ENCODE data around the gene PTPRN2. TPM values are rescaled to one million over a fixed set of nuclear protein-coding genes. Genes with fewer than 3 reads are reported as not detected.

PTPRN2 gene
- total RNA-seq, 1 donor = 0.09 TPM

- no peak overlapping the region for H3K4me3 ChIP-seq (ENCODE audit: low read depth, low read length)
- TF ChIP-seq CTCF (IDR thresholded peaks at IDR 0.05; ENCODE audit: insufficient read depth, low read length) = no peak
- no peak for DNase-seq (ENCODE audit: low read depth)
Observed at GRCh38 chr7:158557441-158557755, 30.2 kb downstream of the PTPRN2 start.

- no peak for DNase-seq (ENCODE audit: low read depth)
- no peak overlapping the region for H3K4me3 ChIP-seq (ENCODE audit: low read depth, low read length)
- TF ChIP-seq CTCF (IDR thresholded peaks at IDR 0.05; ENCODE audit: insufficient read depth, low read length) = no peak
Observed at GRCh38 chr7:158556721-158557440, 30.7 kb downstream of the PTPRN2 start.

DNA sequence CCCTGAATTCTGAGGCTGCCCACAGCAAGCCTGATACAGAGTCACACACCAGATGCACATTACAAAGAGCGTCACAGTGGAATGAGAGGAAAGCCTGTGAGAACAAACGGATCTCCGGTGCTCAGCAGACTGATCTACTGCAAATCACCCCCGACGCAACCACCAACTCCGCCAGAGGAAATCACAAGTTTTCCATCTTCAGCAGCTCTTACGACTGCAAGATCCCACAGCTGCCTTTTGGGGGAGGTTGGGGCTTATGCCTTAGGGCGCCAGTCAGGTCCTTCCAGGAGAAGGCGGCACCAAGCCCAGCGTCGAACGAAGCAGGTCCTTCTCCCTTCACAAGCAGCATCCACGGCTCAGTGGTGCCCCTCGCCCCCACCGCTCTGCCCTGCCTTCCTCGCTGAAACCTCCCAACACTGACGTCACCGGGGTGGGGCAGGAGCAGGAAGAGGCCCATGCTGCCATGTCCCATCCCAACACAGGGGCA is 32.5 kb downstream of the PTPRN2 start:
- TF ChIP-seq CTCF (IDR thresholded peaks at IDR 0.05; ENCODE audit: insufficient read depth, low read length) = no peak
- H3K4me3 ChIP-seq (ENCODE audit: low read depth, low read length) = no peak overlapping the region
- no peak for DNase-seq (ENCODE audit: low read depth)

DNA sequence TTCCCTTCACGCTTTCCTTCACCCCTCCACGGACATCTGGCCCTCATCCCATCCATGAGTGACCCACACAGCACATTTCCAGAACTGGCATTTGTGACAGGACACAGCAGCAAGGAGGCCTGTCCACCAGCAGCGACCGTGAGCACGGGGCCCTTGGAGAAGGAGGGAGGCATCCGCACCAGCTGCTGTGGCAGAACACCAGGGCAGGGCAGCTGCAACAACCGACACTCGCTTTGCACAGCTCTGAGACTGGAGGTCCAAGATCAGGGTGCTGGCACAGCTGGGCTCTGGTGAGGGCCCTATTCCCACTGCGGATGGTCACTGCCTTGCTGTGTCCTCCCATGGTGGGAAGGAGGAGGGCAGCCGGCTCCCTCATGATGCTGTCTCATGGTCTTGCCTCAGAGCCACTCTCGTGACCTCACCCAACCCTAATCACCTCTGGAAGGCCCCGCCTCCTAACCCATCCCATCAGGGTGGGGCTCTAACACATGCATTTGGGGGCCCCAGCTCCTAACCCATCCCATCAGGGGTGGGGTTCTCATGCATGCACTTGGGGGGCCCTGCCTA is 36.7 kb downstream of the PTPRN2 start:
- no peak for TF ChIP-seq CTCF (IDR thresholded peaks at IDR 0.05; ENCODE audit: insufficient read depth, low read length)
- H3K4me3 ChIP-seq (ENCODE audit: low read depth, low read length) = no peak overlapping the region
- DNase-seq (ENCODE audit: low read depth) = no peak

- no peak for TF ChIP-seq CTCF (IDR thresholded peaks at IDR 0.05; ENCODE audit: insufficient read depth, low read length)
- DNase-seq (ENCODE audit: low read depth) = no peak
- H3K4me3 ChIP-seq (ENCODE audit: low read depth, low read length) = no peak overlapping the region
Observed at GRCh38 chr7:158550394-158550700, 37.3 kb downstream of the PTPRN2 start.

DNA sequence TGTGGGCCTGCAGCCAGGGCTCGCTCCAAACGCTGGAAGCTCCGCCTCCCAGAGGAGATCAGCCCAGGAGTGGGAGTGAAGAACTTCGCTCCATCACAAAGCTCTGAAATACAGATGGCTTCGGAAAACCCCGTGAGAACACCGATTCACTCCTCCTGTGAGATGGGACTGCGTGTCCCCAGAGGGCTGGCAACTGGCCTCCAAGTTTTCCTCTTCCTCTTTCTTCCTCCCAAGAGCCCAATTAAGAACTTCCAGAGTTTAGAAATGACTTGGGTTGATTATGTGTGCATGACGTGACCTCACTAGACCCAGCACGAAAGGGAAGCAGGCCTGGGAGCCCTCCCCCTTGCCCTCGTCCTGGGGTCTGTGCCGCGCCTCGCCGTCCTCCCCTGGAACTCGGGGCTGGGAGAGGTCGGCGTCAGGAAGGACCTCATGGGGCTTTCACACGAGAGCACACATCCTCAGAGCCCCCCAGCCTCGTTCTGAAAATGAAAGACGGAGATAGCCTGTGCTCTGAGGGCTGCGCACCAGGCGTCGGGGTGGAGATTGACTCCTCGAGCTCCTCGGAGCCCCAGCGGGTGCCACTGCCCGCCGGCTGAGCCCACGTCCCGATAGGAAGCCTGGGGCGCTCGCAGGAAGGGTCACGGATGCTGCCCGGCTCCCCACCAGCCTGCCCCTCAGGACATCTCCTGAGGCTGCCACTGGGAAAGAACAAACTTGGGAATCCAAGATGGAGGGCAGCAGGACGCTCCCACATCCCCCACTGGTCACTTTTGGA is 37.8 kb downstream of the PTPRN2 start:
- no peak for TF ChIP-seq CTCF (IDR thresholded peaks at IDR 0.05; ENCODE audit: insufficient read depth, low read length)
- DNase-seq (ENCODE audit: low read depth) = no peak
- H3K4me3 ChIP-seq (ENCODE audit: low read depth, low read length) = no peak overlapping the region

Measured in fibroblast of the aortic adventitia (primary cell).